HG03571 (cell line): ENCODE results near the gene JUND.

ENCODE experiments used
- ATAC-seq: cut with Tn5 transposase; IDR thresholded peaks from one replicate; pipeline ENCODE4 v1.9.1; 2021; ENCODE audit not compliant: unreplicated experiment

JUND gene

GRCh38 chr19:18291019-18291524 is 9.7 kb upstream of the JUND start:
- ATAC-seq, result no peak

GRCh38 chr19:18290302-18291018 is 9.0 kb upstream of the JUND start:
- no peak for ATAC-seq

- ATAC-seq, result no peak
These were observed 8.3 kb upstream of the JUND start for GRCh38 chr19:18289471-18290301.

- ATAC-seq, result no peak
These were observed 6.7 kb upstream of the JUND start for GRCh38 chr19:18287836-18288772.

GRCh38 chr19:18286973-18287635 is 5.7 kb upstream of the JUND start:
- no peak for ATAC-seq

GRCh38 chr19:18284712-18285360 is 3.4 kb upstream of the JUND start:
- ATAC-seq, result no peak

- no peak for ATAC-seq
These were observed 1.9 kb upstream of the JUND start for GRCh38 chr19:18283338-18283737.

- no peak for ATAC-seq
These were observed 1.3 kb upstream of the JUND start for GRCh38 chr19:18282788-18283141.

- no peak for ATAC-seq
These were observed 782 bp upstream of the JUND start for GRCh38 chr19:18282021-18282787.

GRCh38 chr19:18280247-18281081 is 958 bp downstream of the JUND start:
- ATAC-seq, result no peak

- no peak for ATAC-seq
These were observed 1.7 kb downstream of the JUND start for GRCh38 chr19:18279516-18280246.

GRCh38 chr19:18279266-18279515 is 2.2 kb downstream of the JUND start:
- ATAC-seq, result no peak

GRCh38 chr19:18278521-18279265 is 2.7 kb downstream of the JUND start:
- no peak for ATAC-seq

GRCh38 chr19:18274781-18275356 is 6.6 kb downstream of the JUND start:
- no peak for ATAC-seq

GRCh38 chr19:18274219-18274780 is 7.1 kb downstream of the JUND start, which contains the start of gene IQCN:
Gene IQCN, minus strand, starts transcription at chr19:18274452. Its CDS starts 4,974 bp downstream, at chr19:18269478.
- no peak for ATAC-seq

- no peak for ATAC-seq
These were observed 7.7 kb downstream of the JUND start for GRCh38 chr19:18273561-18274218.
